ENCODE results near the gene PIK3AP1. TPM values are rescaled to one million over a fixed set of nuclear protein-coding genes. Genes with fewer than 3 reads are reported as not detected.
"Not testable (repeated sequence)": the region's sequence is repeated elsewhere in the genome, so short reads cannot be mapped to it uniquely, and the experiment has no call there.

PIK3AP1 gene
- total RNA-seq, 4 donors from 2014 or later = 1.4 to 3.2 (median 2.8) TPM

DNA sequence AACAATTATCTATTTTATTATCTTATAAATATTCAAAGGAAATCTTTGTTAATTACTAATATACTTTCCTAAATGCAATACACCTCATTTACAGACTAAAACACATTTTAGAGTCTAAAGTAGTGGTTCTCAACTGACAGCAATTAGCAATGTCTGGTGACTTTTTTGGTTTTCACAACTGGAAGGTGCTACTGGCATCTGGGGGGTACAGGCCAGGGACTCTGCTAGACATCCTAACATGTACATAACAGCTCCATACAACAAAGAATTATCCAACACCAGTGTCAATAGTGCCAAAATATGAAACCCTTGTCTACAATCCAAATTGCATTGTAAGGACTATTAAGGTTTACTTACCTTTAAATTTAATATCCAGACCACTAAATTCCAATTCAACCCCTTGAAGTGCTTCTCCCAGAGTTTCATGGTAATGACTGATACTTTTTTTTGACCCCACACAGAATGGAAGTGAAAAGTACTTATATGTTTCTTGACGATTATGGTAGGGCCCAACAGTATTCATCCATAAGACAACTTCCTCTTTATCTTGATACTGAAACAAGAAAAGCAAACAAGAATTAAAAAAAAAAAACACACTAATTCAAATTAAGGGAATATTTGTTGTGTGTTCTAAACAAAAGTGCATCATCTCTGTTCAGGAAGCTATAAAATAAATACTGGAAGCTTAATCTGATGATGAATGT lies 143.9 kb downstream of the PIK3AP1 start:
- Histone ChIP-seq H3K27me3 (no peaks in the 10 kb centered on the region), H3K4me3 (no peak overlapping the region), H3K9me3 (no peaks in the 10 kb centered on the region), H3K36me3 (no peaks in the 10 kb centered on the region), H3K27ac (no peak overlapping the region), H3K4me1 (peaks cover 56 to 58% of the 10 kb centered on the region in 2 donors)
- intact Hi-C loops (cut with DNase I; ENCODE audit: low total_unique reads) (no loop called here), in situ Hi-C loops (cut with MboI; ENCODE audit: low sequenced_read_pairs in 4 of 4) (no loop called here)
- no peak for TF ChIP-seq POLR2A (IDR thresholded peaks at IDR 0.05)
- TF ChIP-seq, protein P1, sequence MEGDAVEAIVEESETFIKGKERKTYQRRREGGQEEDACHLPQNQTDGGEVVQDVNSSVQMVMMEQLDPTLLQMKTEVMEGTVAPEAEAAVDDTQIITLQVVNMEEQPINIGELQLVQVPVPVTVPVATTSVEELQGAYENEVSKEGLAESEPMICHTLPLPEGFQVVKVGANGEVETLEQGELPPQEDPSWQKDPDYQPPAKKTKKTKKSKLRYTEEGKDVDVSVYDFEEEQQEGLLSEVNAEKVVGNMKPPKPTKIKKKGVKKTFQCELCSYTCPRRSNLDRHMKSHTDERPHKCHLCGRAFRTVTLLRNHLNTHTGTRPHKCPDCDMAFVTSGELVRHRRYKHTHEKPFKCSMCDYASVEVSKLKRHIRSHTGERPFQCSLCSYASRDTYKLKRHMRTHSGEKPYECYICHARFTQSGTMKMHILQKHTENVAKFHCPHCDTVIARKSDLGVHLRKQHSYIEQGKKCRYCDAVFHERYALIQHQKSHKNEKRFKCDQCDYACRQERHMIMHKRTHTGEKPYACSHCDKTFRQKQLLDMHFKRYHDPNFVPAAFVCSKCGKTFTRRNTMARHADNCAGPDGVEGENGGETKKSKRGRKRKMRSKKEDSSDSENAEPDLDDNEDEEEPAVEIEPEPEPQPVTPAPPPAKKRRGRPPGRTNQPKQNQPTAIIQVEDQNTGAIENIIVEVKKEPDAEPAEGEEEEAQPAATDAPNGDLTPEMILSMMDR (IDR thresholded peaks at IDR 0.05 in 4 of 5, conservative IDR thresholded peaks at IDR 0.05 in 1 of 5) = no peak
- no peak for ATAC-seq
- no peak for DNase-seq

DNA sequence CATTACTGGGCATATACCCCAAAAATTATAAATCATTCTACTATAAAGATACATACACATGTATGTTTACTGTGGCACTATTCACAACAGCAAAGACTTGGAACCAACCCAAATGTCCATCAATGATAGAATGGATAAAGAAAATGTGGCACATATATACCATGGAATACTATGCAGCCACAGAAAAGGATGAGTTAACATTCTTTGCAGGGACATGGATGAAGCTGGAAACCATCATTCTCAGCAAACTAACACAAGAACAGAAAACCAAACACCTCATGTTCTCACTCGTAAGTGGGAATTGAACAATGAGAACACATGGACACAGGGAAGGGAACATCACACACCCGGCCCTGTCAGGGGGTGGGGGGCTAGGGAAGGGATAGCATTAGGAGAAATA lies 145.8 kb downstream of the PIK3AP1 start:
- H3K4me1 ChIP-seq = peaks cover 52 to 58% of the 10 kb centered on the region in 2 donors
- ATAC-seq; H3K9me3 ChIP-seq; in situ Hi-C loops (cut with MboI; ENCODE audit: low sequenced_read_pairs in 4 of 4); H3K27ac ChIP-seq; H3K4me3 ChIP-seq; intact Hi-C loops (cut with DNase I; ENCODE audit: low total_unique reads); H3K27me3 ChIP-seq; H3K36me3 ChIP-seq; DNase-seq: not testable (repeated sequence)

DNA sequence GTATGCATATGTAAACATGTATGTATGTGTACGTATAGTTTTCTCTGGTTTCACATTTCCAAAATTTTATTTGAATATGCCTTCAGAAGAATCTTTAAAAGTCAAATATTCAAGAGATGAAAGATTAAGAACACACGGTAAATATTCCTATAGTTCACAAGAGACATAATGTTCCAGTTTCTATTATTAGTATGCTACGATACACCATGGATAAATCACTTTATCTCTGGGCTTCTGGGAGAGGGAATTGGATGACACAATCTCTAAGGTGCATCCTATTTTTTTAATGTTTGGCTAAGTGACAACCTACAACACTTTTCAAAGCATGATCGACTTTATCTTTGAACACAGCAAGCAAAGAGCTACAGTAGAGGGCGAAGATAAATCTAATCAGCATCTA lies 147.3 kb downstream of the PIK3AP1 start:
- H3K9me3 ChIP-seq = no peaks in the 10 kb centered on the region
- TF ChIP-seq, protein P1 (IDR thresholded peaks at IDR 0.05 in 4 of 5, conservative IDR thresholded peaks at IDR 0.05 in 1 of 5) = no peak
- TF ChIP-seq POLR2A (IDR thresholded peaks at IDR 0.05) = no peak
- in situ Hi-C loops (cut with MboI; ENCODE audit: low sequenced_read_pairs in 4 of 4) = no loop called here
- no peaks in the 10 kb centered on the region for H3K27me3 ChIP-seq
- intact Hi-C loops (cut with DNase I; ENCODE audit: low total_unique reads) = no loop called here
- H3K4me1 ChIP-seq = peaks cover 41 to 55% of the 10 kb centered on the region in 2 donors
- DNase-seq = no peak
- H3K4me3 ChIP-seq = no peak overlapping the region
- H3K27ac ChIP-seq = peak overlapping the region in 2 of 4 donors; percentile 14 to 44
- peak in 1 of 2 donors; percentile 62 for ATAC-seq
- H3K36me3 ChIP-seq = no peaks in the 10 kb centered on the region

DNA sequence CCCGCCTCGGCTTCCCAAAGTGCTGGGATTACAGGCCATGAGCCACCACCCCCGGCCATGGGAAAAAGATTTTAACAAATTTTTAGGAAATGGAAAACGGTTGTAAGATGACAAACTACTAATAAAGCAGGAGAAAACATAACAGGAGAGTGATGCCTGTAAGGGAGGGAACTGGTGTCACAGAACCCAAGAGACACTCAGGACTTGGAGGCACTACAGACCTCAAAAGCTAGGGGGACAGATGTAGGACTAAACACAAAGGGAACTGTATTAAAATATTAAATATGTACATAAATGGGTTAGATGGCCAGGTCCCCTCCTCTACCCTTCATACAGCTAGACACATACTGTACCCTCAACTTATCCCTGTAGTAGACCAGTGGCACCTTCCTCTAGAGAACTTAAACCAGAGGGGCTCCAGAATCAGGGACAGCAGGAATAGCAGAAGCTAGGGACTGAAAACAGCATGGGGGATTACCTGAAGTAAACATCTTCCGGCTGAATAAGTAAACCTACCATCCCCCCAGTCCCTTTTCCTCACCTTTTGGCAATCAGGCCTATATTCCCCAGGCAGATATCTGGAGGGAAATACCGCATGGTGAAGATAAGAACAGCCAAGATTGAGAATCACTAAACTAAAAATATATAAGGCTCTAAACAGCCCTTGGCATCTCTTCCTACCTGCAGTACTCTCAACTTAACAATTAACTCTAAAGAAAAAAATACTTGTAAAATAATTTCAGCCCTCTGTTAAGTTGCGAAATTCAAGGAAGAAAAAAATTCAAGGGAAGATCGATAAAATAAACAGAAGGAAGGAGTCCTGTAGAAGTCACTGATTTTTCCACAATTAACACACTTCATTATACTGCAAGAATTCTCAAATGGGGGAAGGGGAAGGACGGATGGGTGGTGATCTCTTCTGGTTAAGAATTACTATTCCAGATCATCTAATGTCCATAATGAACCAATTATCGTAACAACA lies 149.0 kb downstream of the PIK3AP1 start:
- in situ Hi-C loops (cut with MboI; ENCODE audit: low sequenced_read_pairs in 4 of 4) = no loop called here
- intact Hi-C loops (cut with DNase I; ENCODE audit: low total_unique reads) = no loop called here
- no peaks in the 10 kb centered on the region for H3K9me3 ChIP-seq
- no peak for ATAC-seq
- H3K27ac ChIP-seq = no peak overlapping the region
- DNase-seq = no peak
- no peak overlapping the region for H3K4me3 ChIP-seq
- peaks cover 26 to 47% of the 10 kb centered on the region in 2 donors for H3K4me1 ChIP-seq
- no peaks in the 10 kb centered on the region for H3K36me3 ChIP-seq
- H3K27me3 ChIP-seq = no peaks in the 10 kb centered on the region
- TF ChIP-seq, protein P1 (IDR thresholded peaks at IDR 0.05 in 4 of 5, conservative IDR thresholded peaks at IDR 0.05 in 1 of 5) = no peak
- no peak for TF ChIP-seq POLR2A (IDR thresholded peaks at IDR 0.05)

DNA sequence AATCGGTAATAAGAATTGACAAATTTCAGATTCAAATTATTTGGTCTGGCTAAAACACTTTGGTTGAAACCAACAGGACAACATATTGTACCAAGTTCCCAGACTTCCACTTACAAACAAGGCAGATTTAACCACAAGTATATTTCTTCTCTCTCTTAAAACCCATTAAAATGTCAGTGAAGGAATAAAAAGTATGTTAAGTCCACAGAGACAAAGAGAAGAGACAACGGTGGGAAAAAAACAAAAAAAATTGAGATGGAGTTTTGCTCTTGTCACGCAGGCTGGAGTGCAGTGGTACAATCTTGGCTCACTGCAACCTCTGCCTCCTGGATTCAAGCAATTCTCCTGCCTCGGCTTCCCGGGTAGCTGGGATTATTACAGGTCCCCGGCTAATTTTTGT lies 149.8 kb downstream of the PIK3AP1 start:
- ATAC-seq (no peak), DNase-seq (no peak)
- in situ Hi-C loops (cut with MboI; ENCODE audit: low sequenced_read_pairs in 4 of 4) = no loop called here
- Histone ChIP-seq H3K27ac (no peak overlapping the region), H3K4me3 (no peak overlapping the region), H3K9me3 (no peaks in the 10 kb centered on the region), H3K4me1 (peaks cover 26 to 45% of the 10 kb centered on the region in 2 donors), H3K27me3 (no peaks in the 10 kb centered on the region), H3K36me3 (no peaks in the 10 kb centered on the region)
- no peak for TF ChIP-seq POLR2A (IDR thresholded peaks at IDR 0.05)
- TF ChIP-seq, protein P1 (IDR thresholded peaks at IDR 0.05 in 4 of 5, conservative IDR thresholded peaks at IDR 0.05 in 1 of 5) = no peak
- intact Hi-C loops (cut with DNase I; ENCODE audit: low total_unique reads) = no loop called here

All from gastrocnemius medialis (tissue), 4 donors.